MM.1S (cell line): Measurements from ENCODE around the gene AP5M1.

Experiments
- CTCF ChIP-seq: fragments of 300-600 bp; sonication (generic); IDR thresholded peaks from 2 replicates; pipeline ENCODE4 v1.5.1; 2016; ENCODE audit warnings: antibody characterized with exemption, low read length, mixed read lengths
- EZH2phosphoT487 ChIP-seq: fragments of 300-600 bp; sonication (generic); IDR thresholded peaks from 2 replicates; pipeline ENCODE4 v1.6.1; 2018; ENCODE audit warnings: antibody characterized with exemption, low read length

GRCh38 chr14:57290751-57291150, 22.0 kb downstream of the AP5M1 start:
- no peak for TF ChIP-seq CTCF
- TF ChIP-seq EZH2phosphoT487, result no peak
